Gastrocnemius medialis (tissue), 4 donors: ENCODE results near the gene CRPPA.

Experiments
- CTCF ChIP-seq, 5 experiments: fragments of 450-650 bp in 3 of 5; fragments of 200-600 bp in 2 of 5; sonication (generic) in 2 of 5; IDR thresholded peaks in 4 of 5; conservative IDR thresholded peaks in 1 of 5; 1 replicate in 4 of 5; 2 replicates in 1 of 5; pipeline ENCODE4 v1.5.1; 2016 to 2019; ENCODE audit warnings: antibody characterized with exemption in 5 of 5, mild to moderate bottlenecking in 3 of 5, moderate library complexity in 3 of 5
- POLR2A ChIP-seq, 2 donors: fragments of 450-650 bp; IDR thresholded peaks; one replicate each; pipeline ENCODE4 v1.6.1; 2017; ENCODE audit warnings: antibody characterized with exemption in 2 of 2, mild to moderate bottlenecking in 2 of 2, moderate library complexity in 2 of 2

DNA sequence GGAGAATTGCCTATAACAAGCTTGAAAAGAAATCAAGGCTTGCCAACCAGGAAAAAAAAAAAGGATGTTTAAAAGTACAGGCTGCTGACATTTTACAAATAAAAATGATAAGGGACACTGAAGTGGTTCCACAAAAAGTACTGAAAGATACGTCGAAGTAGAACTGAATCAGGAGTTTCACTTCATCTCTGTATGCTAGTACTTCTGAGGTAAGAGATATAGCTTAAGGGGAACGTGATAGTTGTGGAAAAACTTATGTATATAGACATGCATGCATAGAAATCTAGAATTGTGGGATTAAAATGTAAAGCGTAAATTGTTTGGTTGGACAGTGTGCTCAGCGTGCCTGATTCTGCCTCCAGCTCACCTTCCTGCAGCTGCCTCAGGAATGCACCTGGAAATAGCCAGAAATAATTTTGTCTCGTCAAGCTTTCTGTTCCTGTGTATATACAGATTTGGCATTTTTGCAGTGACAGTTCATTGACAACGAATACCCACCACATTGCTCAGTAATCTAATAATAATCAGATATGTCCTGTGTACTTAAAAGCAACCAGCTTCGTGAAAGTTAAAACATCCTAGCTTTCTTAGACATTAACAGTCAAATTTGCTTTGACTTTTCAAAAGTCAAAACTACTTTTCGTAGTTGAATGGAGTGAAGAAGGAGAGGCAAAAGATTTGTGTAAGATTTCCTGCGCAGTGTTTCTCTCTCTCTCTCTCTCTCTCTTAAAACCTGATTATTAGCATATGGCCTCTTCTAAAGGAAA is 42.8 kb upstream of the CRPPA start:
- TF ChIP-seq CTCF (IDR thresholded peaks at IDR 0.05 in 4 of 5, conservative IDR thresholded peaks at IDR 0.05 in 1 of 5) (no peak), POLR2A (IDR thresholded peaks at IDR 0.05) (no peak)
